H1 (cell line): ENCODE data around the gene CDH18. TPM values are rescaled to one million over a fixed set of nuclear protein-coding genes. Genes with fewer than 3 reads are reported as not detected.

Source experiments
- CTCF ChIA-PET: fragments of 300-600 bp; sonication (Branson Sonifier 250); formaldehyde crosslinking; loops from one replicate; lab custom pipeline; 2021; ENCODE audit not compliant: partially characterized antibody; lab: Charles Lee
- POLR2A ChIA-PET: fragments of 300-600 bp; sonication (Branson Sonifier 250); formaldehyde crosslinking; loops from one replicate; lab custom pipeline; 2021; ENCODE audit warnings: inconsistent platforms; ENCODE audit not compliant: partially characterized antibody; lab: Charles Lee
- DNase-seq, 2 experiments: peaks; one replicate each; pipeline versions ENCODE4 v3.0.0 to v3.0.0-alpha.2; 2010 to 2022; ENCODE audit warnings: low spot score in 2 of 2, low read depth in 1 of 2, mixed read lengths in 1 of 2
- FAIRE-seq: peaks from 2 replicates; lab custom pipeline; 2011; peaks lifted over from hg19 to GRCh38; lab: Jason Lieb, UNC
- H2AFZ ChIP-seq: 2 replicates; pipeline ENCODE4 v1.8.1; 2012; ENCODE audit warnings: low read length, inconsistent platforms
- H2AK5ac ChIP-seq: 2 replicates; pipeline ENCODE4 v1.6.1; 2013; ENCODE audit warnings: low read depth, low read length
- H2BK120ac ChIP-seq: replicated peaks from 2 replicates; pipeline ENCODE3; 2013; ENCODE audit warnings: low read depth, low read length, inconsistent platforms
- H2BK12ac ChIP-seq: 2 replicates; pipeline ENCODE4 v1.6.1; 2013; ENCODE audit warnings: low read depth, low read length
- H2BK15ac ChIP-seq: 2 replicates; pipeline ENCODE4 v1.6.1; 2013; ENCODE audit warnings: low read length
- H2BK20ac ChIP-seq: 2 replicates; pipeline ENCODE4 v1.6.1; 2013; ENCODE audit warnings: low read length
- H2BK5ac ChIP-seq: 2 replicates; pipeline ENCODE4 v1.6.1; 2013; ENCODE audit warnings: low read depth, low read length
- H3K14ac ChIP-seq: 2 replicates; pipeline ENCODE4 v1.6.1; 2013; ENCODE audit warnings: inconsistent platforms; ENCODE audit not compliant: insufficient read length
- H3K18ac ChIP-seq: 2 replicates; pipeline ENCODE4 v1.6.1; 2013; ENCODE audit warnings: low read length; ENCODE audit errors: extremely low read depth
- H3K23ac ChIP-seq: 2 replicates; pipeline ENCODE4 v1.6.1; 2013; ENCODE audit warnings: inconsistent platforms; ENCODE audit not compliant: insufficient read length
- H3K23me2 ChIP-seq: 2 replicates; pipeline ENCODE4 v1.6.1; 2013; ENCODE audit warnings: low read depth, low read length
- H3K27ac ChIP-seq: 2 replicates; pipeline ENCODE4 v1.6.1; 2011; ENCODE audit warnings: low read depth, low read length, inconsistent platforms
- H3K27me3 ChIP-seq, 4 experiments: replicated peaks in 1 of 4; 1 replicate in 1 of 4; 2 replicates in 3 of 4; pipeline versions ENCODE4 v1.6.1 to v1.8.1; 2011 to 2013; ENCODE audit warnings: low read length in 3 of 4, mild to moderate bottlenecking in 3 of 4, inconsistent platforms in 2 of 4, mixed read lengths in 2 of 4, moderate library complexity in 1 of 4; ENCODE audit not compliant: control insufficient read depth in 3 of 4, insufficient read depth in 3 of 4; ENCODE audit errors: extremely low read depth in 1 of 4
- H3K36me3 ChIP-seq, 4 experiments: 2 replicates each; pipeline versions ENCODE4 v1.6.1 to v1.8.1; 2011 to 2013; ENCODE audit warnings: mild to moderate bottlenecking in 4 of 4, low read length in 3 of 4, moderate library complexity in 2 of 4, control low read depth in 1 of 4, inconsistent platforms in 1 of 4; ENCODE audit not compliant: insufficient read depth in 4 of 4, control insufficient read depth in 2 of 4
- H3K4ac ChIP-seq: replicated peaks from 2 replicates; pipeline ENCODE3; 2013; ENCODE audit warnings: low read length, low read depth, mixed read lengths, inconsistent platforms; ENCODE audit not compliant: insufficient read length
- H3K4me1 ChIP-seq, 4 experiments: replicated peaks in 1 of 4; 1 replicate in 1 of 4; 2 replicates in 3 of 4; pipeline versions ENCODE4 v1.6.1 to v1.8.1; 2011 to 2013; ENCODE audit warnings: low read length in 3 of 4, inconsistent platforms in 2 of 4, mixed read lengths in 1 of 4; ENCODE audit not compliant: insufficient read depth in 4 of 4, control insufficient read depth in 3 of 4
- H3K4me2 ChIP-seq, 2 experiments: 2 replicates each; pipeline versions ENCODE4 v1.6.1 to v1.8.1; 2011 to 2013; ENCODE audit warnings: low read depth in 2 of 2, low read length in 2 of 2, control low read depth in 1 of 2, inconsistent platforms in 1 of 2, mild to moderate bottlenecking in 1 of 2; ENCODE audit not compliant: insufficient read depth in 1 of 2
- H3K4me3 ChIP-seq, 4 experiments: fragments of 200-600, 300-600 bp in 1 of 4; sonication (generic), shearing (Covaris generic), sonication (Bioruptor Twin) in 1 of 4; 2 replicates each; pipeline versions ENCODE4 v1.5.1 to v1.8.1; 2011 to 2016; ENCODE audit warnings: low read length in 4 of 4, low read depth in 3 of 4, control low read depth in 2 of 4, inconsistent platforms in 2 of 4, mild to moderate bottlenecking in 2 of 4, mixed read lengths in 1 of 4, moderate library complexity in 1 of 4; ENCODE audit not compliant: insufficient read depth in 2 of 4; ENCODE audit errors: extremely low read depth in 1 of 4
- H3K56ac ChIP-seq: replicated peaks from 2 replicates; pipeline ENCODE3; 2013; ENCODE audit warnings: low read depth, mild to moderate bottlenecking, mixed read lengths, low read length, inconsistent platforms; ENCODE audit not compliant: insufficient read length
- H3K79me1 ChIP-seq: 2 replicates; pipeline ENCODE4 v1.6.1; 2013; ENCODE audit warnings: low read depth, low read length, control low read depth
- H3K79me2 ChIP-seq, 2 experiments: 2 replicates each; pipeline versions ENCODE4 v1.6.1 to v1.8.1; 2012 to 2013; ENCODE audit warnings: low read length in 2 of 2, mild to moderate bottlenecking in 2 of 2, inconsistent platforms in 1 of 2; ENCODE audit not compliant: insufficient read depth in 2 of 2, control insufficient read depth in 1 of 2
- H3K9ac ChIP-seq, 4 experiments: replicated peaks in 1 of 4; 1 replicate in 1 of 4; 2 replicates in 3 of 4; pipeline versions ENCODE4 v1.6.1 to v1.8.1; 2011 to 2013; ENCODE audit warnings: low read depth in 3 of 4, low read length in 3 of 4, control low read depth in 2 of 4, mild to moderate bottlenecking in 2 of 4, moderate library complexity in 2 of 4, inconsistent platforms in 1 of 4; ENCODE audit errors: extremely low read depth in 1 of 4
- H3K9me3 ChIP-seq, 2 experiments: 2 replicates each; pipeline versions ENCODE4 v1.6.1 to v1.8.1; 2012 to 2013; ENCODE audit warnings: mild to moderate bottlenecking in 2 of 2, moderate library complexity in 2 of 2, control low read depth in 1 of 2, inconsistent platforms in 1 of 2, low read depth in 1 of 2, low read length in 1 of 2, mixed read lengths in 1 of 2; ENCODE audit not compliant: insufficient read depth in 2 of 2
- H4K20me1 ChIP-seq, 2 experiments: replicated peaks in 1 of 2; 2 replicates each; pipeline versions ENCODE3 to v1.8.1; 2011 to 2013; ENCODE audit warnings: inconsistent platforms in 2 of 2, low read length in 2 of 2, mild to moderate bottlenecking in 1 of 2; ENCODE audit not compliant: insufficient read depth in 2 of 2, control insufficient read depth in 1 of 2
- H4K5ac ChIP-seq: 2 replicates; pipeline ENCODE4 v1.6.1; 2013; ENCODE audit warnings: low read length, low read depth, mixed read lengths, inconsistent platforms; ENCODE audit not compliant: insufficient read length
- H4K8ac ChIP-seq: 2 replicates; pipeline ENCODE4 v1.8.0; 2013; ENCODE audit warnings: mild to moderate bottlenecking, moderate library complexity, low read length, inconsistent platforms; ENCODE audit not compliant: insufficient read depth; ENCODE audit errors: extremely low read depth
- H4K91ac ChIP-seq: replicated peaks from 2 replicates; pipeline ENCODE3; 2013; ENCODE audit warnings: low read length, mixed read lengths, inconsistent platforms; ENCODE audit not compliant: insufficient read length
- CBX8 ChIP-seq: fragments of 300-800, 300-1000 bp; sonication (generic); IDR thresholded peaks from 2 replicates; pipeline ENCODE4 v1.7.1; 2016; ENCODE audit warnings: low read depth, low read length, borderline replicate concordance
- POLR2AphosphoS5 ChIP-seq: IDR thresholded peaks from 2 replicates; pipeline ENCODE4 v1.6.1; 2011; ENCODE audit warnings: low read depth, low read length
- RAD21 ChIP-seq, 2 experiments: IDR thresholded peaks in 1 of 2; conservative IDR thresholded peaks in 1 of 2; 2 replicates each; pipeline ENCODE4 v1.6.1; 2011; ENCODE audit warnings: low read depth in 2 of 2, low read length in 2 of 2, improper control_type of control experiment in 1 of 2, inconsistent platforms in 1 of 2, mild to moderate bottlenecking in 1 of 2, moderate library complexity in 1 of 2
- SP1 ChIP-seq: IDR thresholded peaks from 2 replicates; pipeline ENCODE4 v1.6.1; 2011; ENCODE audit warnings: low read depth, low read length
- TCF12 ChIP-seq: IDR thresholded peaks from 2 replicates; pipeline ENCODE4 v1.6.1; 2011; ENCODE audit warnings: low read depth, mild to moderate bottlenecking, low read length
- WGBS, 2 experiments: shearing (Covaris generic) in 1 of 2; methylation state at CpG; one replicate each; pipeline versions ENCODE4 v1.1.6 to v1.1.7; 2013 to 2015; ENCODE audit warnings: low lambda C conversion rate in 2 of 2, mixed read lengths in 2 of 2, inconsistent platforms in 1 of 2, low coverage in 1 of 2, missing lambda C conversion rate in 1 of 2; ENCODE audit not compliant: insufficient replicate concordance in 2 of 2, insufficient coverage in 1 of 2, insufficient read length in 1 of 2; ENCODE audit errors: extremely low coverage in 1 of 2, missing lambda C conversion rate in 1 of 2; 5-methylcytosine and 5-hydroxymethylcytosine counted together
- polyA plus RNA-seq, 7 experiments: library from polyadenylated mRNA; depleted of rRNA in 3 of 7; stranded (reverse) in 5 of 7; unstranded in 2 of 7; fragments of >200 nt in 5 of 7; fragments of 200-250 nt in 2 of 7; gene quantifications; 1 replicate in 5 of 7; 2 replicates in 1 of 7; 4 replicates in 1 of 7; pipeline versions ENCODE4 v1.2.1 to v1.2.3, GENCODE V29; 2011 to 2013; ENCODE audit warnings: missing spikeins in 2 of 7, mixed read lengths in 2 of 7
- total RNA-seq: library from RNA; stranded (reverse); fragmentation: NEBNext Ultra II Directional; extraction: Animal tissue kit (Norgen Biotek cat#: 25700); gene quantifications from 2 replicates; pipeline ENCODE4 v1.2.1, GENCODE V29; 2021

CDH18 gene
- total and polyA plus RNA-seq, 2 of the 8 experiments (the other 6 are each of a cell fraction or from before 2014, with no cell fraction given): 0.30 to 0.32 TPM

DNA sequence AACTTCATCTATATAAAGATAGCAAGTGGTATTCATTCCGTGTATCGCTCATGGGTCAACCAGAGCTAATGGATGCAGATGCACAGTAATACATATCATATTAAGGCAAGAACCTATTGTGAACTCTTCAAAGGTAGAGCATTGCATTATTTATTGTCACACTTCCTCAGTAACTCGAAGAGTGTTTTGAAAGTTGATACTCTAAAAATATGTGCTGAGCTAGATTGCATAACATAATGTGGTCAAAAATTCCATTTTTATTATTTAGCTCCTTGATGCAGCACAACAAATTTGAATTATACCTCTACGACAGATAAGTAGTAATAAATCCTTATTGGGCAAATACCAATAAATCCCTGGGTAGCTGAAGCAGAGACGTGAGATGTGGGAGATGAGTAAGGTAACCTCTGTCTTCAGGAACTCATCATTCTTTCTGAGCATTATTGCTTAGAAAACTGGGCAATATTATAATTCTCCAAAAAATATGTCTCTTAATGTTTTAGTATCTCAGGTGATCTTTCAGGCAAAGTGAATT lies 70.3 kb downstream of the CDH18 start:
- Histone ChIP-seq H2BK120ac (no peak overlapping the region), H3K56ac (no peak overlapping the region), H3K36me3 (no peaks in the 10 kb centered on the region), H3K79me1 (no peaks in the 10 kb centered on the region), H4K8ac (no peak overlapping the region), H3K14ac (no peak overlapping the region), H4K20me1 (no peaks in the 10 kb centered on the region), H3K9ac (no peak overlapping the region), H2BK20ac (no peak overlapping the region), H3K79me2 (no peaks in the 10 kb centered on the region), H4K91ac (no peak overlapping the region), H3K23ac (no peak overlapping the region), H4K5ac (no peak overlapping the region), H3K9me3 (no peaks in the 10 kb centered on the region), H2BK15ac (no peak overlapping the region), H3K18ac (no peak overlapping the region), H3K4me1 (peaks cover 0 to 8% (median 4%) of the 10 kb centered on the region in 4 experiments; a peak in 2 of 7 replicates), H2AK5ac (no peak overlapping the region), H3K4ac (no peak overlapping the region), H3K23me2 (no peaks in the 10 kb centered on the region), H3K4me2 (no peak overlapping the region), H3K27ac (no peak overlapping the region), H3K27me3 (no peaks in the 10 kb centered on the region)
- 91% methylated on average over 5 of the region's 5 CpGs; no CpG with 5 or more reads in 1 of the 2 experiments for WGBS, 2 experiments
- ChIA-PET CTCF (no interaction called here), POLR2A (no interaction called here)
- DNase-seq: no peak
- TF ChIP-seq CBX8: no peak
- TF ChIP-seq TCF12: no peak
- no peak for TF ChIP-seq SP1
- no peak for TF ChIP-seq RAD21 (IDR thresholded peaks at IDR 0.05 in 1 of 2, conservative IDR thresholded peaks at IDR 0.05 in 1 of 2; ENCODE audit: low read depth in 2 of 2, low read length in 2 of 2)
- no peak for TF ChIP-seq POLR2AphosphoS5
- TF ChIP-seq, all 59 proteins: peak for 0
- Histone ChIP-seq H2BK5ac (no peak overlapping the region), H2AFZ (no peak overlapping the region), H2BK12ac (no peak overlapping the region), H3K4me3 (no peak overlapping the region)
- FAIRE-seq: no peak
